SH-SY5Y (cell line): ENCODE measurements around the gene OR6C65.

Experiments used
- GATA2 ChIP-seq: IDR thresholded peaks from 2 replicates; pipeline ENCODE4 v1.6.1; 2011; ENCODE audit warnings: mild to moderate bottlenecking, low read depth, low read length
- GATA3 ChIP-seq: IDR thresholded peaks from 2 replicates; pipeline ENCODE4 v1.6.1; 2011; ENCODE audit warnings: low read depth, mild to moderate bottlenecking, low read length, moderate library complexity

DNA sequence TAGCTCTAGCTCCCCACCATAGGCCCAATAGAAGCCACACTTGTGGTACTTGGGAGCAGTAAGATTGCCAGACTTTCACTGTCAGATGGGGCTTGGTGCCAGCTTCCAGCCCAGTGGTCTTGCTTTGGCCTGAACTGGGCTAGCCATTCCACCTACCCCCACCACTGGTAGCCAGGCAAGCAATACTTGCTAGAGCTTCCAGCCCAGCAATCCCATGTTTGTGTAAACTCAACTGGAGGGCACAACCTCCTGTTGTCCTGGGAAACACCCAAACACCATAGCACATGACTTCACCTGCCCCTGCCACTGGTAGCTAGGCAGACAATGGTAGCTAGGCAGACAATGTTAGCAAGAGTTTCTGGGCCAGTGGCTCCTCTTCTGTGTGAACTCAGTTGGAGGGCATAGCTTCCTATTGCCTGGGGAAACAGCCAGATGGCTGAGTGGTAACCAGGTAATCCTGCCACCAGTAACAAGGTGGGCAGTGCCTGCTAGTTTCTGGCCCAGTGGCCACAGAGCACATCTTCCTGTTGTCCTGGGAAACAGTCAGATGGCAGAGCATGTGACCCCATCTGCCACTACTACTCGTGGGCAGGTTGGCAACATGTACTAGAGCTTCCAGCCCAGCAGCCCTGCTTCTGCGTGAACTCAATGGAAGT lies 20.1 kb downstream of the OR6C65 start:
- TF ChIP-seq GATA2 (no peak), GATA3 (no peak)
